Glutamatergic neuron (in vitro differentiated cells): ENCODE measurements around the gene AP1S3. TPM values are rescaled to one million over a fixed set of nuclear protein-coding genes. Genes with fewer than 3 reads are reported as not detected.

ENCODE experiments used
- DNase-seq: peaks from one replicate; pipeline ENCODE4 v3.0.0; 2022
- H3K27ac Mint-ChIP-seq: one replicate; pipeline ENCODE4 v1.8.0; 2020; ENCODE audit warnings: mild to moderate bottlenecking, mixed read lengths, inconsistent platforms; ENCODE audit not compliant: unreplicated experiment
- H3K27me3 Mint-ChIP-seq: one replicate; pipeline ENCODE4 v1.8.0; 2020; ENCODE audit warnings: mild to moderate bottlenecking, moderate library complexity, mixed read lengths, inconsistent platforms; ENCODE audit not compliant: unreplicated experiment
- H3K36me3 Mint-ChIP-seq: one replicate; pipeline ENCODE4 v1.8.0; 2020; ENCODE audit warnings: mild to moderate bottlenecking, mixed read lengths, inconsistent platforms; ENCODE audit not compliant: unreplicated experiment
- H3K4me1 Mint-ChIP-seq: one replicate; pipeline ENCODE4 v1.8.0; 2020; ENCODE audit warnings: mild to moderate bottlenecking, low read depth, mixed read lengths, inconsistent platforms; ENCODE audit not compliant: unreplicated experiment
- H3K4me3 Mint-ChIP-seq: one replicate; pipeline ENCODE4 v1.8.0; 2020; ENCODE audit warnings: mild to moderate bottlenecking, mixed read lengths, inconsistent platforms; ENCODE audit not compliant: unreplicated experiment
- H3K9me3 Mint-ChIP-seq: one replicate; pipeline ENCODE4 v1.8.0; 2020; ENCODE audit warnings: mild to moderate bottlenecking, moderate library complexity, mixed read lengths, inconsistent platforms; ENCODE audit not compliant: unreplicated experiment
- CTCF ChIP-seq: fragments of 200-600 bp; sonication (generic); IDR thresholded peaks from one replicate; pipeline ENCODE4 v1.5.0; 2021; ENCODE audit not compliant: partially characterized antibody, unreplicated experiment
- total RNA-seq: library from RNA; stranded (reverse); fragmentation: NEBNext Ultra II Directional; extraction: Animal tissue kit (Norgen Biotek cat#: 25700); gene quantifications from one replicate; pipeline ENCODE4 v1.2.1, GENCODE V29; 2021; ENCODE audit not compliant: unreplicated experiment

Gene AP1S3
- total RNA-seq, 1 donor from 2014 or later, result 3.1 TPM

GRCh38 chr2:223744580-223744979, 92.8 kb downstream of the AP1S3 start:
- Mint-ChIP-seq H3K4me1 (no peaks in the 10 kb centered on the region), H3K27ac (no peak overlapping the region), H3K27me3 (peaks cover 2% of the 10 kb centered on the region), H3K36me3 (no peaks in the 10 kb centered on the region), H3K4me3 (no peak overlapping the region), H3K9me3 (no peaks in the 10 kb centered on the region)
- no peak for DNase-seq
- TF ChIP-seq CTCF, result no peak

DNA sequence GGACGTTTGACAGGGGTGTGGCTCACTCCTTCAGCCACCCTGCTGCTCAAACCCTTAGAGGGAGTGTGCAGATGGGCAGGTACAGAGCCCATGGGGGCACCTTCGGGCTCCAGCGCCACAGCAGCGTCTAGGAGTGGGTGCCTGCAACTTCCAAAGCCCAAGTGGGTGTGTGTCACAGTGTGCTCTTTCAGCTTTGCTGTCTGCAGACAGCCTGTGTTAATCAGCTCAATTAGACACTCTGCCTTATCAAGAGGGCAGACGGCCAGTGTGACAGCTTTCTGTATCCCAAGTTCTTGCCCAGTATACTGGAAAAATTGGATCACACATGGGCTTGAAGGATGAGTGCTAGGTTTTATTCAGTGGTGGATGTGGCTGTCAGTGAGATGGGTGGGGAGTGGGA, 96.7 kb downstream of the AP1S3 start:
- H3K27me3 Mint-ChIP-seq, result no peaks in the 10 kb centered on the region
- TF ChIP-seq CTCF, result no peak
- no peaks in the 10 kb centered on the region for H3K4me1 Mint-ChIP-seq
- H3K9me3 Mint-ChIP-seq, result peaks cover 3% of the 10 kb centered on the region
- H3K4me3 Mint-ChIP-seq, result no peak overlapping the region
- DNase-seq, result no peak
- no peak overlapping the region for H3K27ac Mint-ChIP-seq
- peaks cover 4% of the 10 kb centered on the region for H3K36me3 Mint-ChIP-seq

GRCh38 chr2:223737207-223737606, 100.2 kb downstream of the AP1S3 start:
- Mint-ChIP-seq H3K4me3 (no peak overlapping the region), H3K27ac (no peak overlapping the region), H3K4me1 (no peaks in the 10 kb centered on the region), H3K36me3 (peaks cover 4% of the 10 kb centered on the region), H3K27me3 (peaks cover 5% of the 10 kb centered on the region), H3K9me3 (peaks cover 3% of the 10 kb centered on the region)
- TF ChIP-seq CTCF, result no peak
- no peak for DNase-seq

GRCh38 chr2:223736488-223736887, 100.9 kb downstream of the AP1S3 start:
- H3K27ac Mint-ChIP-seq, result no peak overlapping the region
- peaks cover 4% of the 10 kb centered on the region for H3K36me3 Mint-ChIP-seq
- DNase-seq, result no peak
- peaks cover 3% of the 10 kb centered on the region for H3K9me3 Mint-ChIP-seq
- no peak for TF ChIP-seq CTCF
- peaks cover 4% of the 10 kb centered on the region for H3K4me1 Mint-ChIP-seq
- peaks cover 5% of the 10 kb centered on the region for H3K27me3 Mint-ChIP-seq
- H3K4me3 Mint-ChIP-seq, result no peak overlapping the region

- peaks cover 4% of the 10 kb centered on the region for H3K36me3 Mint-ChIP-seq
- H3K27me3 Mint-ChIP-seq, result peaks cover 5% of the 10 kb centered on the region
- TF ChIP-seq CTCF, result no peak
- peaks cover 3% of the 10 kb centered on the region for H3K9me3 Mint-ChIP-seq
- DNase-seq, result no peak
- no peak overlapping the region for H3K4me3 Mint-ChIP-seq
- H3K4me1 Mint-ChIP-seq, result peaks cover 4% of the 10 kb centered on the region
- H3K27ac Mint-ChIP-seq, result no peak overlapping the region
Measured at GRCh38 chr2:223735659-223736244, 101.6 kb downstream of the AP1S3 start.
